ENCODE data around the gene ITPKB.
A peak's percentile ranks its signal among the peaks of the same experiment; 100 is the strongest.

ITPKB gene

DNA sequence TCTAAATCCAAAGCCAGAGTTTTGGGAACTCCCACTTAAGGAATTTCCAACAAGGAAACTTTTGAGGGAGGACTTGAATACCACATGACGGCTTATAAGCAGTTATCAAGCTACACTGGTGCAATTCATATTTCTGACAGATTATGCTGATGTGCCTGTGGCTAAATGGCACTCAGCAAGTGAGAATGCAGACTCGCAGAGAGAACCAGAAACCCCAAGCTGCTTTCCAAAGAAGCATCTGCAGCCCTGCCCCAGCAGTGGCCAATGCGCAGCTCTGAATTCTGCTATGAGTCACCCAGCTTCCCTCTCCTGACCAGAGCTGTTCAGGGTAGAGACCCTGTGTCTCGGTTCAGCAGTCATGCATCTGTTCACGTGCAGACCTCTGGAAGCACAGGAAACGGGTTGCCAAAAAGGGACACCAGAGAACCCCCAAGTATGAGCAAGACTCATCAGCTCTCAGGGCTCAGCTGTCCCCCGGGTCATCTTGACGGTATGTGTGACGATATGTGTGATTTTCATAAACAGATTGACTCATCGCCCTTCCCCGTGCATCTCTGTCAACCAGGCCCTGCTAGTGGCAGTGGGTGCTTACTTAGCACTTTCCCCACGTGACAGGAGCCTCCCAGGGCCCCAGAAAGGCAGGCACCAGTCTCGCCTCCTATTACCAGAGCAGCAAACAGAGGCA lies 76.3 kb downstream of the ITPKB start:
- DNase-seq = peak; percentile 32

DNA sequence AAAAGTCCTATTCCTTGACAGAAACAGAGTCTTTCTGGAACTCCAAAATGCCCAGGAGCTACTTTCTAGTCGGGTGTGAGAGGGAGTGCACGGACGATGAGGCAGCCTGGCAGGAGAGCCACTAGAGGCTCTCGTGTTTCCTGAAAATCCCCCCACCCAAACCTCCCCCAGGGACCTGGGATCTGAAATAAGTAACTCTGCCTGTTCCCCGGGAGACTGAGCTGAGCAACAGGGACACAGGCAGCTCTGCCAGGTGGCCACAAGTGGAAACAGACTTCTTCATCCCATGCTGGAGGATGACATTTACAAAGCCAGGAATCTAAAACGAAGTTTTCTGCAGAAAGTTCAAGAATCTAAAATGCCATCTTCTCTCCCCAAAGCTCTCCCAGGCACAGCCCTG lies 77.1 kb downstream of the ITPKB start:
- no peak for DNase-seq

DNA sequence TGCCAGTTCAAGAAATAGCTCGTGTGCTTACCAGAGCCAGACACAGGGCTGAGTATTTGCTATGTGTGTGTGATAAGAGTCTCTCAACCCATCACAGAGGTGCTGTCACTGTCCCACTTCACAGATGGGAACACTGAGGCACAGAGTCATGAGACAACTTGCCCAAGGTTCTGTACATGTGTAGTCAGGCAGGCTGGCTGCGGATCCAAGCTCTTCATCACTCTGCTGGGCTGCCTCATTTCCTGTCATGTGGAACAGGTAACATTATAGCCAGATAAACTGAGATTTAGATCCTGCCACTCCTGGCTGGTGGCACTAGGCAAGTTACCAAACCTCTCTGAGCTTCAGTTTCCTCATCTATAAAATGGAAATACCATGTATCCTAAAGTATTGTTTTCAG lies 77.8 kb downstream of the ITPKB start:
- DNase-seq = no peak

DNA sequence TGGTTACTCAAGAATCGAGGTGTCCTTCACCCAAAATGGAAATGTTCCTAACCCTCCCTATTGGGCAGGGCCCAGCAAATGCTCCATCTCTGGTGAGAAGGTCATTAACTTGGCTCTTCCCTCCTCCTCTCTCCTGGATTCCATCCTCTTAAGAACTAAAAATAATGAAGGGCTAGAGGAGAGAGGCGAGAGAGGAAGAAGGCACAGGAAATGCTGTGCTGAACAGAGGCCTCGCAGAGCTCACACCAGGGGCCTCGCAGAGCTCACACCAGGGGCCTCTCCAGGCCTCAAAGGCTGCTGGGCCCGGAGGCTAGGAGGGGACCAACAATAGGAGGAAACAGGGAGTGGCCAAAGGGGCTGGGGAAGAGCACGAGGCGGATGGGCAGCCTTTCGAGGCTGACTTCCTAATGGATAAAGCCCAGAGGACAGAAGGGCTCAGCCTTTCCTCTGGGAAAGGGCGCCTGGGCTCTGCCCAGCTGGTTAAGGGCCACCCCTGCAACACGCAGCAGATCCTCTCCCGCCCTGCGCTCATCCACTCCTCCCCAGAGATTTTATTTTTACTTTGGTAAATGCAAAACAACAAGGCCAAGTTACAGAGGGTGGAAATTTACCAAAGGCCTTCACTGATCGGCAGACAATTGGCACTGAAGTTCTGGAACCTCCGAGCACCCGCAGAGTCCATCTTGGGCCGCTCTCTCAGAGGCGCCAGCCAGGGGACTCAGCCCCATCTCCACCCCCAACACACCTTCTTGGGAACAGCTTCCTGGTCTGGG lies 78.5 kb downstream of the ITPKB start:
- DNase-seq = no peak

DNA sequence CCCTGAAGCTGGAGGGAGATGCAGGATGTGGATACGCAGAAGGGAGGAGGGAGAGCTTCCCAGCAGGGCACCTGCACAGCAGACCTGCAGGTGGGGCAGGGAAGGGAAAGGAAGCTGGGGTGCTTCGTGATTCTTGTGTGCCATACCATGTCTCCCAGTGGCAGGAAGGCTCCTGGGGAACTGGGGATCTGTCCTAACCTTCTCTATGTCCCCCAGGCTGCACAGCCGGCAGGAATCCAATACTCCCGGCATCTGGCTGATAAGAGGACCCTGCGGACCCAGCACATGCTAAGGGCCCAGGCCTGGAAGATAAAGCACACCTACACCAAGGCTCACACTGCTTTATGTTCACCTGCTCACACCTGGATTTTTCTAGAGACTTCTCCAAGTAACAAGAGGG lies 79.4 kb downstream of the ITPKB start:
- no peak for DNase-seq

DNA sequence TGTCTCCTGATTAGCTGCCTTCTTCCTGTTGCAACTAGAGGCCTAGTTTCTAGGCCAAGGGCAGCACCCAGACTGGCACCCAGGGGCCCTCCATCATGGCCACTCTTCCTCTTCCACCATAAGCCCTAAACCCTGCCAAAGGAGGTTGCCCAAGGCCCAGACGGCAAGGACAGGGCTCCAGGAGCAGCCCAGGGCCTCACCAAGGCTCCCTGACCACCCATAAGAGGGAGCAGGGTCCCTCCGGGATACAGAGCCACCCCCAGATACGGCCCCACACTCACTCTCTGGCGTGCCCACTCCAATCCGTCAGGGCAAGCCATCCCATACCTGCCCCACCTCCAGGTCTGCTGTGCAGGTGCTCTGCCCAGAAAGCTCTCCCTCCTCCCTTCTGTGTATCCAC lies 79.9 kb downstream of the ITPKB start:
- DNase-seq = no peak

DNA sequence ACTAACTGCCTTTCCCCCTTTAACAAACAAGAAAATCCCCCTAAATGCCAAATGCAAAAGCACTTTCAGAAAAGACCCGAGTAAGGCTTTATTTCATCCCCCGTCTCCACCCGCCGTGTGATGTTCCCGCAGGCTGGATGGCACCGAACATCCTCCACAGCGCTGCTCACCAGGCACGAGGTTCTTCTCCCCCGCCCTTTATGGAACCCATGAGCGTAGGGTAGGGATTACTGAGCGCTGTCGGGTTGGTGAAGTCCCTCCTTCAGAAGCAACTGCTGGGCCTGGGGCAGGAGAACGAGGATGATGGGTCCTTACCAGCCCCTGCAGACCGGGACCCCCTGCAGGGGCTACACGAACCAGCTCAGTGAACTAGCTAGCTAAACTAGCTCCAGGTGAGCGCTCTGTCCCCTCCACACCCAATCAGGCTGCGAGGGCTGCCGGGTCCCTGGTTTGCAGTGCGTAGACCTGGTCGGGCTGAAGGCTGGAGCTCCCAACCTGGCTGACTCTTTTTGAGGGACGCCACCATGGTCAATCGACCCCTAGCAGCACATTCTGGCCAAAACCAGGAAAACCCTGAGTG lies 80.4 kb downstream of the ITPKB start:
- no peak for DNase-seq

DNA sequence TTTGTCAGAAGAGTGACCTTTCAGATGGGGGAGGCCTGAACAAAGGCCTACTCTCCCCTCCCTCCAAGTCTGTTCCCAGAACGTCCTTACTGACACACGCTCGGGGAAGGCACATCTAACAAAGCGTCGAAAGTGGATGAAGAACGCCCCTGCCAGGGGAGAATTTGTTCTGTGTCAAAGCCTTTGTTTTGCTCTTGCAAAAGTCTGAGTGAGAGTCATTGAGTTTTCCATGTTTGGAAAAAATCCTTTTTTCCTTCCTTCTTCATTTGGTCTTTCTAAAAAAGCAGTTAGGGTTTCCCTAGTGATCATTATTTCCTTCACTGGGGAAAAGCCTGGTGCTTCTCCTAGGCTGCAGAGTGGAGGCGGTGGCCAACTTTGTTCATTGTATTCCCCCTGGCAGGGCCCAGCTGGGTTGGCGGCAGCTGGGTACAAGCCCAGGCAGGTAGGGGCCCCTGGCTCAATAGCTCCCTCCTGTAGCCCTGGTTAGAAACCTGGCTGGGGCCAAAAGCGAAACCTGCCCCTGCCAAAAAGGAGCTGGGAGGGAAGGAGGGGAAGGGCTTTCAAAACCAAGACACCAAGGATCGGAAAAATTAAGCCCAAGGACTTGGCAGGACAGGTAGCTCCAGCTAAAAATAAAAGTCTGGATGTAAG lies 81.1 kb downstream of the ITPKB start:
- no peak for DNase-seq

DNA sequence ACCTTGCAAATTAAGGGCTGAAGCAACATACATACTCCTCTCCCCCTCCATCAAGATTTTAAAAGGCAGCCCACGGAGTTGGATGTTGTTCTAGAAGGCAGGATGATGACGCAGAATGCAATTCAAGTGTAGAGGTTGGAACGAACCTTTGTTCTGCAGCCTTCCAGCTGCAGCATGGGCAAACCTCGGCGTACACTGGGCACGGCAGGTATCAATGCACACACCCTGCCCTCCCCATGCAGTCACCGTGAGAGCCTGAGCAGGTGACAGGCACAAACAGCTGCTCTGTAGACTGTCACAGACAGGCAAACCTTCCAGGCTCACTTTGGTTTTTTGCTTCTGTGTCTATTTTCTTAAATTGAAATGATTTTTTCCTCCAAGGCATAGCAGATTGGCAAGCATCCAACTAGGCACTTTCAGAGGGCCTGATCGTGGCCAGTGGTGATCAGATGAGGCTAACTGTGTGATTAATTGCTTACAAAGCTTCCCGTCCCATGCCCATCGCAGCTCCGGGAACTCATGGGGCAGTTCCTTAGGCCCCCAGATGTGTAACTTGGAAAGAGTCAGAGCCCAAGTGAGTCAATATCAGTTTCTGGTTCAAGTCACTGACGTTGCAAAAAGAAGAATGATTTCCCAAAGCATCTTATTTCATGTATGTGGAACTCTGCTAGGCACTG lies 82.3 kb downstream of the ITPKB start:
- no peak for DNase-seq

DNA sequence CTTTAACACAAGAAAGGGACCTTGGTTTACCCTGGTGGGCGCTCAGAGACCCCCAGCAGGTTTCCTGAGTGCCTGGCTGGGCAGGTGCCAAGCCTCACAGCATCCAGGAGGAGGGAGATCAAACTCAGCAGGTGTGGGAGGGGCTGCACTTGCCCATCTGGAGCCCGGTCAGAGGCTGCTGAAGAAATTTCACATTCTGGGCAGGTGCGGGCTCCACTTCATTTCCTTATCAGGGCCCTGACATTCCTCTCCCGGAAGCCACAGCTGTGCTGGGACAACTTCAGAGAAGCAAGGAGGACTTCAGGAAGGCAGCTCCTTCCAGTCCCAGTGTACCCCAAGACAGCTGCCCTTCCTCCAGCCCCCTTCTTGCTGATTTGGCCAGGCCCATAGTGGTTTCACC lies 82.9 kb downstream of the ITPKB start:
- DNase-seq = no peak

DNA sequence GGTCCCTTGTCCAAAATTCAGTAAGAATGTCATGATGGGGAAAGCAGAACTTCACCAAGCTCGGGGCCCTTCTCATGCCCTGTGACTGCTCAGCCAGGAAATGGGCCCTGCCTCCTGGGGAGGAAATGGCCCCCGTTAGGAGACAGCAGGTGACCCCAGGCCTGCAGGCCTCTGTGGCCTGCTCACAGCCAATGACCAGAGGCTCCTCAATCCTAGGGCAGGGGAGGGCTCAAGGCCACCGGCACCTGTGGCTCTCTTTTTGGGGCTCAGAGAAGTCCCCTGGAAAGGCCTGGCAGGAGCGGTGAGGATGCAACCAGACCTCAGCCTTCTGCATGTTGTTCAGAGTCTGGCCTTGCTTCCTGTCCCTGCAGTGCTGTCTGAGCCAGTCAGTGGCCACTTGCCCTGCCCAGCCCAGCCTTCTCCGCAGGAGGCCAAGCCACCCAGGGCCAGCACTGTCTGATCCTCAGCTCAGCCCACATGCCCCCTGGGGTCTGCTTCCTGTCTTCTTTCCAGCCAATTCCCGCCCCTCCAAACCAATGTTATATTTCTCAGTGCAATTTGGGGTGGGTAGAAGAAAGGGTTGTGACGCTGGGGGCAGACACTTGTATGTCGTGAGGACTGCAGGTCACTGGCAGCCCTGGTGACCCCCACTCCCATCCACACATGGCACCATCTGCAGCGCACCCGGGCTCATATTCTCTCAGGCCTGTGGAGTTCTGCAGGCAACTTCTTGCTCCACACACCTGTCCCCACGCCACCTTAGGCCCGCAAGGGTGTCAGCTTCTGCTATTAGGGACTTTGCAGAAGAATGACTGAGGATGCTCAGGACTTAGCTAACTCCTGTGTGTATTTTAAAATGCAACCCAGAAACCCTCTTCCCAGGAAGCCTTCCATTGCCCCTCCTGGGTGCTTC lies 83.6 kb downstream of the ITPKB start:
- no peak for DNase-seq

DNA sequence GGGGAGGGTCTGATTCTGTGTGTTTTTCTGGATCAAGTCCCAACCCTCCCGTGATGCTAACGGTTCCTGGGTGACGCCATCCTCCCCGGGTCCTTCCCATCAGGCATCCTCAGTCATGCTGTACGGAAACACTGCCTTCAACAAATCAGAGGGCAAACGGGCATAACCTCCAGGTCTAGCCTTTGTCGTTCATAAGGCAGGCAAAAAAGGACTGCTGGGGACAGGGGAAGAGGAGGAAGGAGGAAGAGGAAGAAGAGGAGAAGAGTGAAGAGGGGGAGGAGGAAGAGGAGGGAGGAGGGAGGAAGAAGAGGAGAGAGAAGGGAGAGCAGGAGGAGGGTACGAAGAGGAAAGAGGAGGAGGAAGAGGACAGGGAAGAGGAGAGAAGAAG lies 84.4 kb downstream of the ITPKB start:
- DNase-seq = no peak

DNA sequence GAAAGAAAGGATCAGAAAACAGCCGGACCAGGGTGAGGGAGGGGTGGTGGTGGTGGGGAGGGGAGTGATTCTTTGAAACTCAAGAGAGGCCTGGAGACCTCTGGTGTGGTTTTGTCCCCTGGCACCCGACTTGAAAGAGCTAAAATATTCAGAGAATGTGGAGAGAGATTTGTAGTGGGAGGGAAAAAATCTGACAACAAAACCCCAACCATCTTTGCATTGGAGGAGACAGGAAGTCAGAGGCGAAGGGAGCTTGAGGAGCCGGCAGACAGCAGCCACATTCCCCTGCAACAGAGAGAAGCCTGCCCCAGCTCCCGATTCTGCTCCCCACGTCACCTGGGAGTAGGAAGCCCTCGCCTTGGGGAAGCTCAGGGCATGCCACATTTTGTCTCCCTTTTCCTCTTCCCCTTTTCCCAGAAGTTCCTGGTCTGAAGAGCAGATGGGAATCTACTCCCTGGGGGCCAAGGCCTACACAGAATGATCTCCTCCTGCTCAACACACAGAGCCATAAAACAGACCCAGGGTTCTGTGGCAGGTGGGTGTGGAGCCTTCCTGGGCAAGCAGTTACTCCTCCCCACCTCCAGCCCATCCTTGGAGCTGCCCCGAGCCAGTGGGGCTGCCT lies 84.9 kb downstream of the ITPKB start:
- DNase-seq = no peak

DNA sequence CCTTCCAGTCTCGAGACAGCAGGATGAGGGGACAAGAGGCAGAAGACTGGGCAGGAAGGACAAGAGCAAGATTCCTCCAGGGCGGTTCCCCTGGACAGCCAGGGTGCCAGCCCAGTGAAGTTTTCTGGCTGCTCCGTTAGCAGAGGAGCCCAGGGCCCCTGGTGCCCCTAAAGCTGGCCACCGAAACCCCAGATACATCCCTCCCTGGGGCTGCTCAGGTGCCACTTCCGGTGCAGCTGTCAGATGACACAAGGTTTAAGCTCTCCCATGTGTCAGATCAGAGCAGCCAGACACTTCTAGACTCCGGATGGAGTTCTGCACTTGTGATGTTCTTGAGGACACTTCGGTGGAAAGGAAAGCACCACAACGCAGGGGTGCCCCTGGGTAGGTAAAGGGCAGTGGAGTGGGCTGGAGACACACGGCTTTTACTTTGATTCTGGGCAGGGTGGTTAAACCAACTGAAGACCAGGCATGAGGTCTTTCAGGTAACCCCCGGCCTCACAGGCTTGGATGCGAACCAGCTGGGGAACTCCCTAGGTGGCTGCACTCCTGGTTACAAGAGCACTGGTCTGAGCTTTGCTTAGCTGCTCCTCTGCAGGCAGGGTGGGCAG lies 85.7 kb downstream of the ITPKB start:
- no peak for DNase-seq

DNA sequence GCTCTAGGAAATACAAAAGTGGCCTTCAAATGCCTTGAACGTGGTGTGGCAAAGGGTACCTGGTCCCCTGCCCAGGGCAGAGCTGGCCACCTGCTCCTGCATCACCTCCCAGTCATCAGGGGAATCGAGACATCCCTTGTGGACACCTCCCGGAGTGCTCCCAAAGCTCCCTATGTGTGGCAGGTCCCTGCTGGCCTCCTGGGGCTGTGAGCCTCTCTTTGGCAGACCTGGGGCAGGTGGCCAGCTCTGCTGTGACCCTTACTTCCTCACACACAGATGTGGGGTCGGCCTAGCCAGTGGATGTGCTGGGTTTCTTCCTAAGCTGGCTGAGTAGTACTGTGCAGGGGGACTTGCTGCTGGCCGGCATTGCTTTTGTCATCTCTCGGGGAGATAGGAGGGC lies 86.5 kb downstream of the ITPKB start:
- DNase-seq = no peak

DNA sequence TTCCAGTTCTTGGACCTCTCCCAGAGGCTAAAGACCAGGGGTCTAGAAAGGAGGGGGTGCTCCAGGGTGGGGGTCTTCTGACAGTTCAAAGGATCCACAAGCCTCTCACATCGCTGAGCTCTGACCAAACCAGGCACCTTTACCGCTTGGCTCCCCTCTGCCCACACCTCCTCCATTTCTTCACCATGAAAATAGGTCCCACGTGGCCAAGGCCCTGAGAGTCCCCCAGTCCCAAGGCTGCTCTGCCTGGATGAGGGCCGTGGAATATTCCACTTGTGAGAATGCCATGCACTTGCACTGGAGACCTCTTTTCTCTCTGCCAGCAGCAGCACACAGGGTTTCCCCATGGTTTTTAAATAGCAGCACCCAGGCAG lies 87.4 kb downstream of the ITPKB start:
- no peak for DNase-seq

DNA sequence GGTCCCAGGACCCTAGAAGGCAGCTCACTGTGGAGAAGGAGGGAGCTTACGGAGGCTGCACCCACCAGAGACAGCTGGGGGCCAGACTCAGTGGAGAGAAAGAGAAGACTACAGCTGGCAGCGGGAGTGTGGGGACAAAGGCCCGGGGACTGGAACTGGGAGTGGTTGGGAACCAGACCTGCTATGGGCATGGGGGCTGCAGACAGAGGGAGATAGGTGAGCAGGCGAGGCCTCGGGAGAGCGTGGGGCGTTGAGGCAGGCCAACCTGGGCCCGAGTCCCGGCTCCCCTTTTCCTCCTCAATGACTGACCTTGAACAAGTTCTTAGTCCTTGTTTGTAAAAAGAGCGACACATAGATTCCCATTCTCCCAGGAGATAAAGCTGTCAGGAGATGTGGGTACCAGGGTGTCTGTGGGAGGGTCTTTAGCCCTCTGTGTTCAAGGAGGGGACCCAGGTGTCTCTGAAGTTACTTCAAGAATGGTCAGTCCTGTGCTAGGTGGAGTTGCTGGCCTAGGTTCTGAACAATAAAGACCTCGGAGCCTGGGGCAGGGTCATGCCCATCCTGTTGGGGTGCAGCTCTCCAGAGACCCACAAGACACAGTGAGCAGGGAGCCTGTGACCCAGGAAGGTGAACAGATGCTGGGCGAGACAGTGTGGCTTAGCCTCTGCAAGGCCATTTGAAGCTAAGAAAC lies 87.9 kb downstream of the ITPKB start:
- DNase-seq = no peak

DNA sequence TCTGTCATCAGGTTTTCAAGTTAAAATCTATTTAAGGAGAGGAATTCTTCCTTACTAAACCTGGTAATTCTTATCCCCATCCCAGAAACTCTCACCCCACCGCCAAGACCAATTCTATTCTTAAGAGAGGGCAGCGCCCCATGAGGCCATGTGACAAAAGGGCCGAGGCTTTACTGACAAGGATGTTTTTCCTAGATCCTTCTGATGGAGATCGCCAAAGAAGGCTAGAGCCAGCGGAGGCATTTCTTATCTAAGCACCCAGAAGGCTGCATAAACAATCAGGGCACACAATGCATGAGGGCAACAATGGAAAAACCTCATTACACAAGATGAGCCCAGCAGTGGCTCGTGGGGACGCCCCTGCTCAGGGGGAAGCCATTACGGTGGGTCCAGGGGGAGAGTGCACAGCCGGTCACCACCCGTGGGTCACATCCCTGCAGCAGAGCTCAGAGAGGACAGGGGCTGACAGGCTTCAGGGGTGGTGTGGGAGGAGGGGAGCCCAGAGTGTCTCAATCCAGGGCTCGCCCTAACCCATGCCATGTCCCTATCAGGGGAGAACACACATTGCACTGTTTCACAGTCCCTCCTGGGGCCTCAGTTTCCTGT lies 88.7 kb downstream of the ITPKB start:
- no peak for DNase-seq

DNA sequence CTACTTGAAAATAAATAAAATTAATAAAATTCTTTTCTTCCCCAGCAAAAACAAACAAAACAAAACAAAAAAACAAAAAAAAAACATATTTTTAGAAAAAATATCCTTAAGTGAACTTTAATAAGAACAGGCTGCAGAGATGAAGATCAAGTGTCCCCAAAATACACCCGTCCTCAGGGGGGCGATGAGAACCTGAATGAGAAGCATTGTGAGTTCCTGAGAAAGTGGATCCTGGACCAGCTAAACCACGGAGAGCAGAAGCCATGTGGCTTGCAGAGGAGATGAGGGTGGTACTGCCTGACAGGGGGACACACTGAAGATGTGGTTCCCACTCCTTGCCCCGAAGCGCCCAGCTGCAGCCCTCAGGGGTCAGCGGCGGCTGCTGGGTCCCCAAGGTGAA lies 89.3 kb downstream of the ITPKB start:
- no peak for DNase-seq

DNA sequence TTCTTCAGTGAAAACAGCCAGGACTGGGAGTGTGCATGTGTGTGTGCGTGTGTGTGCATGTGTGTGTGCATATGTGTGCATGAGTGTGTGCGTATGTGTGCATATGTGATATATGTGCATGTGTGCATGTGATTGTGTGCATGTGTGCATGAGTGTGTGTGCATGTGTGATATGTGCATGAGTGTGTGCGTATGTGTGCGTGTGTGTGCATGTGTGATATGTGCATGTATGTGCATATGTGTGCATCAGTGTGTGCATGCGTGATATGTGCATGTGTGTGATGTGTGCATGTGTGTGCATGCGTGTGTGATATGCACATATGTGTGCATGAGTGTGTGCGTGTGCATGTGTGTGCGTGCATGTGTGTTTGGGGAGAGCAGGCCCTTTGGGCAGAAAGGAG lies 89.8 kb downstream of the ITPKB start:
- DNase-seq = no peak
